ENCODE data around the gene MAPK8IP1.

MAPK8IP1 gene

DNA sequence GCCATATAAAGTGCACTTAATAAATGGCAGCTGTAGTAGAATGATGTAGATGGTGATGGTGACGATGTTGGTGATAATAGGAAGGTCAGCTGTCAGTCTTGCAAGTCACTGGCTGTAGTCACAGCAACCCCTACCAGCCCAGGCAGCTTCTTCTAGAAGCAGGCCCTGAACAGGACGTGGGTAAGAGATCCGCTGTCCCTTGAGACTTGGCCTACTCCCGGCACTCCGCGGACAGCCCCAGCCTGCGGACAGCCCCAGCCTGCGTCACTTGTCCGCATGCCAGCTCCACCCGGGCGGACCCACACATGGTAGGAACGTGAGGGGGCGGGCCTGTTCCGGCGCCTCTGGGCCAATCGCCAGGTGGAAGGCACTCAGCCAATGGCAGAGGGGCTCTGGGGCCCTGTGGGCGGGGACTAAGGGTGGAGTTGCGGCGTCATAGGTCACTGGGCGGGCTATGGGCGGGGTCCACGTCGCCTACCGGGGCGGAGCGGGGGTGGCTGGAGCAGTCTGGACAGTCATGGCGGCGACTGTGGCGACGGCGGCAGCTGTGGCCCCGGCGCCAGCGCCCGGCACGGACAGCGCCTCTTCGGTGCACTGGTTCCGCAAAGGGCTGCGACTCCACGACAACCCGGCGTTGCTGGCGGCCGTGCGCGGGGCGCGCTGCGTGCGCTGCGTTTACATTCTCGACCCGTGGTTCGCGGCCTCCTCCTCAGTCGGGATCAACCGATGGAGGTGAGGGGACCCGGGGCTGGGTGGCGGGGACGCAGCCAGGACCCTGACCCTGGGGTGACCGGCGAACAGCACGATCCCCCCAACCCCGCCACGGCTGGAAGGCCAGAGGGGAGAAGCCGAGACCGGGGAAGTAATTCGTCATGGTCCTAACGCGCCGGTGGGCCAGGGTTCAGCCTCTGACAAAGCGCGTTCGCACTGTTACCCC, 38.2 kb upstream of the MAPK8IP1 start, which contains the start of gene CRY2:
Gene CRY2 (plus strand): TSS at position 502 of the 937 bp plus-strand sequence. CDS start 16 bp downstream, at position 518.
- CTCF ChIA-PET, result interaction anchor here (0.5 to 2.1 kb wide), 5 partner anchors 12 to 120 kb away, joined by 3 to 6 read pairs (median 3); no protein-coding TSS in a partner anchor
- H3K4me3 ChIP-seq (ENCODE audit: control insufficient read depth in 1 of 7, extremely low read depth in 1 of 7, insufficient read depth in 4 of 7, low read depth in 2 of 7, low read length in 6 of 7), result peak within 1 kb of the TSS; percentile 71 to 94 (median 87)
- peak; percentile 95 to 96 (median 96) for DNase-seq
- POLR2A ChIA-PET, result interaction anchor here (0.5 kb wide), 1 partner anchor 131 kb away, joined by 6 read pairs; no protein-coding TSS in a partner anchor
- 0% methylated on average over 67 of the region's 75 CpGs for WGBS (ENCODE audit: insufficient coverage)
- no peaks in the 10 kb centered on the region for H3K9me3 ChIP-seq (ENCODE audit: control extremely low read depth in 1 of 5, control insufficient read depth in 4 of 5, insufficient read depth in 2 of 5, low read depth in 1 of 5, low read length in 4 of 5)
- peak within 1 kb of the TSS; percentile 69 to 88 for H3K27ac ChIP-seq (ENCODE audit: insufficient read depth in 1 of 2, low read depth in 1 of 2, low read length in 2 of 2, poor library complexity in 1 of 2, severe bottlenecking in 2 of 2)
- H3K4me1 ChIP-seq (ENCODE audit: control extremely low read depth in 1 of 4, control insufficient read depth in 4 of 4, insufficient read depth in 4 of 4, low read length in 3 of 4), result peaks cover 3 to 26% (median 17%) of the 10 kb centered on the region in 4 experiments
- peaks cover 0 to 4% (median 0%) of the 10 kb centered on the region in 4 experiments for H3K36me3 ChIP-seq (ENCODE audit: control insufficient read depth in 4 of 4, insufficient read depth in 4 of 4, low read length in 3 of 4)
- H3K27me3 ChIP-seq (replicated peaks in 2 of 5; ENCODE audit: control insufficient read depth in 4 of 5, insufficient read depth in 5 of 5, low read length in 4 of 5), result no peaks in the 10 kb centered on the region

DNA sequence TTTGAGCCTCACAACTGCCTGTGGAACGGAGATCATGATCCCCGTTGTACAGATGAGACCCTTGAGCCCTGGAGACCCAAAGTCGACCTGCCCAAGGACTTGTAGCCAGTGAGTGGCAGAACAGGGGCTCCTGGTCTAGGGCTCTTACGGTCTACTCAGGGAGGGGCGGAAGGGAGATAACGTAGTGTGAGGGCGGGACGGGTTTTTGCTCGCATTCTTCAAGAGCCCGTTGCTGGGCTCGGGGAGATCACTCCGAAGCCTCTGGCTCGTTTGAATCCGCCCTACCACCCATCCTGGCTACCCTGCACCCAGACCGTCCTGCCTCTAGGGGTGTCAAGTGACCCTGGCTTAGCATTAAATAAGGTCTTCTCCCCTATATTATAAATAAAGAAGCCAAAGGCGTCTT, 37.5 kb upstream of the MAPK8IP1 start:
- DNase-seq, result peak; percentile 51 to 74 (median 68)
- Histone ChIP-seq H3K4me3 (ENCODE audit: control insufficient read depth in 1 of 7, extremely low read depth in 1 of 7, insufficient read depth in 4 of 7, low read depth in 2 of 7, low read length in 6 of 7) (peak overlapping the region; percentile 71 to 94 (median 87)), H3K4me1 (ENCODE audit: control extremely low read depth in 1 of 4, control insufficient read depth in 4 of 4, insufficient read depth in 4 of 4, low read length in 3 of 4) (peaks cover 3 to 26% (median 17%) of the 10 kb centered on the region in 4 experiments), H3K27ac (ENCODE audit: insufficient read depth in 1 of 2, low read depth in 1 of 2, low read length in 2 of 2, poor library complexity in 1 of 2, severe bottlenecking in 2 of 2) (peak overlapping the region; percentile 69 to 88), H3K27me3 (replicated peaks in 2 of 5; ENCODE audit: control insufficient read depth in 4 of 5, insufficient read depth in 5 of 5, low read length in 4 of 5) (no peaks in the 10 kb centered on the region), H3K36me3 (ENCODE audit: control insufficient read depth in 4 of 4, insufficient read depth in 4 of 4, low read length in 3 of 4) (peaks cover 0 to 4% (median 0%) of the 10 kb centered on the region in 4 experiments), H3K9me3 (ENCODE audit: control extremely low read depth in 1 of 5, control insufficient read depth in 4 of 5, insufficient read depth in 2 of 5, low read depth in 1 of 5, low read length in 4 of 5) (no peaks in the 10 kb centered on the region)
- 1% methylated on average over 15 of the region's 16 CpGs for WGBS (ENCODE audit: insufficient coverage)
- POLR2A ChIA-PET, result no interaction called here
- CTCF ChIA-PET, result no interaction called here

DNA sequence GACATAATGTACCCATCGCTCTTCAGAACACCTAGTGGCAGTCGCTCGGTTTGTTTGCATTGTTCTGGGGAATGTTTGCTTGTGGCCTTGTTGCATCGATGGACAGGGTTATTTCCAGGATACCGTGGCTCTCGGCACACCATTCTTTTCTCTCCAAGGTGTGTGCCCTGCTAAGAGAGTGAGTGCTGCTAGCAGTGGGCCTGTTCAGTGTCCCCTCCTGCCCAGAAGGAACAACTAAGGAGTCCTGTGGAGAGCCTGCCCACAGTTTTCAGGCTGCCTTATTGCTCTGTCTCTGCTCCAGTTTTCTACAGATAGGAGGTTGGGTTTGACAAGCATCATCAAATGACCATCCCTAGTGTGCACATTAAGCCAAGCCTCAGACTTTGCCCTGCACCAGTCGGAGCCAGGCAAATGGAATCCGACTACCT, 36.8 kb upstream of the MAPK8IP1 start:
- Histone ChIP-seq H3K9me3 (ENCODE audit: control extremely low read depth in 1 of 5, control insufficient read depth in 4 of 5, insufficient read depth in 2 of 5, low read depth in 1 of 5, low read length in 4 of 5) (no peaks in the 10 kb centered on the region), H3K4me3 (ENCODE audit: control insufficient read depth in 1 of 7, extremely low read depth in 1 of 7, insufficient read depth in 4 of 7, low read depth in 2 of 7, low read length in 6 of 7) (peak overlapping the region in 4 of 7 experiments; percentile 87 to 94 (median 92)), H3K36me3 (ENCODE audit: control insufficient read depth in 4 of 4, insufficient read depth in 4 of 4, low read length in 3 of 4) (peaks cover 0 to 4% (median 0%) of the 10 kb centered on the region in 4 experiments), H3K27ac (ENCODE audit: insufficient read depth in 1 of 2, low read depth in 1 of 2, low read length in 2 of 2, poor library complexity in 1 of 2, severe bottlenecking in 2 of 2) (no peak overlapping the region), H3K27me3 (replicated peaks in 2 of 5; ENCODE audit: control insufficient read depth in 4 of 5, insufficient read depth in 5 of 5, low read length in 4 of 5) (no peaks in the 10 kb centered on the region), H3K4me1 (ENCODE audit: control extremely low read depth in 1 of 4, control insufficient read depth in 4 of 4, insufficient read depth in 4 of 4, low read length in 3 of 4) (peaks cover 0 to 21% (median 15%) of the 10 kb centered on the region in 4 experiments)
- ChIA-PET CTCF (no interaction called here), POLR2A (no interaction called here)
- 100% methylated on average over 1 of the region's 8 CpGs for WGBS (ENCODE audit: insufficient coverage)
- no peak for DNase-seq

DNA sequence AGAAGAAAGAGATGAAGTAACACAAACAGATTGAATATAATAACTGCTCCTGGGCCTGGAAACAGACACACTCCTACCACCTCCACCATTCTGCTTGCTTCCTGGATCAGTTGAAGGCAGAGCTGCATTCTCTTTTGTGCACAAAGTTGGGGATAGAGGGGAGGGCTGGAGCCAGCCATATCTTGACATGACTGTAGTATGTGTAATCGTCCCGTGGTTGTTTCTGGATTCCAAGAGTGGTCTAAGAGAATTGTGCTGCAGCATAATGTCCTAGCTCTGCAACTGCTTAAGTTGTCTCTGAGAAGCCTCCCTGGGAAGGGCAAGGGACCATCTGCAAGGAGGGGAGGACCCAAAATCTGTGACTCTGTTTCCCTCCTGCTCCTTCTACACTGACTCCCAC, 35.0 kb upstream of the MAPK8IP1 start:
- CTCF ChIA-PET, result interaction anchor here (1.0 to 1.2 kb wide), 2 partner anchors 21 to 23 kb away, joined by 3 read pairs; no protein-coding TSS in a partner anchor
- no peaks in the 10 kb centered on the region for H3K9me3 ChIP-seq (ENCODE audit: control extremely low read depth in 1 of 5, control insufficient read depth in 4 of 5, insufficient read depth in 2 of 5, low read depth in 1 of 5, low read length in 4 of 5)
- POLR2A ChIA-PET, result interaction anchor here (1.0 kb wide), 1 partner anchor 45 kb away, joined by 5 read pairs; no protein-coding TSS in a partner anchor
- H3K27me3 ChIP-seq (replicated peaks in 2 of 5; ENCODE audit: control insufficient read depth in 4 of 5, insufficient read depth in 5 of 5, low read length in 4 of 5), result no peaks in the 10 kb centered on the region
- H3K4me3 ChIP-seq (ENCODE audit: control insufficient read depth in 1 of 7, extremely low read depth in 1 of 7, insufficient read depth in 4 of 7, low read depth in 2 of 7, low read length in 6 of 7), result no peak overlapping the region
- H3K36me3 ChIP-seq (ENCODE audit: control insufficient read depth in 4 of 4, insufficient read depth in 4 of 4, low read length in 3 of 4), result peaks cover 0 to 8% (median 2%) of the 10 kb centered on the region in 4 experiments
- DNase-seq, result no peak
- H3K27ac ChIP-seq (ENCODE audit: insufficient read depth in 1 of 2, low read depth in 1 of 2, low read length in 2 of 2, poor library complexity in 1 of 2, severe bottlenecking in 2 of 2), result no peak overlapping the region
- H3K4me1 ChIP-seq (ENCODE audit: control extremely low read depth in 1 of 4, control insufficient read depth in 4 of 4, insufficient read depth in 4 of 4, low read length in 3 of 4), result peaks cover 0 to 20% (median 15%) of the 10 kb centered on the region in 4 experiments
- WGBS (ENCODE audit: insufficient coverage), result 94% methylated on average over 2 of the region's 2 CpGs

DNA sequence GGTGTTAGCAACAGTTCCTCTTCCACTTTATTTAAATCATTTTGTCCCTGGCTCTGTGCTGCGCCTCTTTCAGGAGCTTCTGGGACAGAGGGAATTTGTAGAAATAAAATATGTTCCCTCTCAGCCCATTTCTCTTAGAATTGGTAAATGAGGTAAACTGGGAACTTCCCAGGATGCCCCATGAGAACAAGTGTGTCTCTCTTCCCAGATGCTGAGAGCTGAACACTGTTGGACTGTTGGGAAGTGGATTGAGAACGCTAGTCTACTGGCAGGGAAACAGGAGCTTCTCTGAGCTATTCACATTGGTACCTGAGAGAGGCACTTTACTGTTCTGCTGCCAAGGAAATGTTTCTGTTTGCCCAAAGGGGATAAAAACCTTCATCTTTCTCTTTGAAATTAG, 34.2 kb upstream of the MAPK8IP1 start:
- no peak for DNase-seq
- H3K9me3 ChIP-seq (ENCODE audit: control extremely low read depth in 1 of 5, control insufficient read depth in 4 of 5, insufficient read depth in 2 of 5, low read depth in 1 of 5, low read length in 4 of 5), result no peaks in the 10 kb centered on the region
- CTCF ChIA-PET, result interaction anchor here (0.6 to 1.3 kb wide), 5 partner anchors 8 to 93 kb away, joined by 3 read pairs; no protein-coding TSS in a partner anchor
- peaks cover 0 to 20% (median 15%) of the 10 kb centered on the region in 4 experiments for H3K4me1 ChIP-seq (ENCODE audit: control extremely low read depth in 1 of 4, control insufficient read depth in 4 of 4, insufficient read depth in 4 of 4, low read length in 3 of 4)
- peaks cover 1 to 15% (median 8%) of the 10 kb centered on the region in 4 experiments for H3K36me3 ChIP-seq (ENCODE audit: control insufficient read depth in 4 of 4, insufficient read depth in 4 of 4, low read length in 3 of 4)
- H3K27me3 ChIP-seq (replicated peaks in 2 of 5; ENCODE audit: control insufficient read depth in 4 of 5, insufficient read depth in 5 of 5, low read length in 4 of 5), result no peaks in the 10 kb centered on the region
- no CpG with 5 or more reads among the region's 2 CpGs for WGBS (ENCODE audit: insufficient coverage)
- H3K4me3 ChIP-seq (ENCODE audit: control insufficient read depth in 1 of 7, extremely low read depth in 1 of 7, insufficient read depth in 4 of 7, low read depth in 2 of 7, low read length in 6 of 7), result no peak overlapping the region
- no peak overlapping the region for H3K27ac ChIP-seq (ENCODE audit: insufficient read depth in 1 of 2, low read depth in 1 of 2, low read length in 2 of 2, poor library complexity in 1 of 2, severe bottlenecking in 2 of 2)
- POLR2A ChIA-PET, result no interaction called here

DNA sequence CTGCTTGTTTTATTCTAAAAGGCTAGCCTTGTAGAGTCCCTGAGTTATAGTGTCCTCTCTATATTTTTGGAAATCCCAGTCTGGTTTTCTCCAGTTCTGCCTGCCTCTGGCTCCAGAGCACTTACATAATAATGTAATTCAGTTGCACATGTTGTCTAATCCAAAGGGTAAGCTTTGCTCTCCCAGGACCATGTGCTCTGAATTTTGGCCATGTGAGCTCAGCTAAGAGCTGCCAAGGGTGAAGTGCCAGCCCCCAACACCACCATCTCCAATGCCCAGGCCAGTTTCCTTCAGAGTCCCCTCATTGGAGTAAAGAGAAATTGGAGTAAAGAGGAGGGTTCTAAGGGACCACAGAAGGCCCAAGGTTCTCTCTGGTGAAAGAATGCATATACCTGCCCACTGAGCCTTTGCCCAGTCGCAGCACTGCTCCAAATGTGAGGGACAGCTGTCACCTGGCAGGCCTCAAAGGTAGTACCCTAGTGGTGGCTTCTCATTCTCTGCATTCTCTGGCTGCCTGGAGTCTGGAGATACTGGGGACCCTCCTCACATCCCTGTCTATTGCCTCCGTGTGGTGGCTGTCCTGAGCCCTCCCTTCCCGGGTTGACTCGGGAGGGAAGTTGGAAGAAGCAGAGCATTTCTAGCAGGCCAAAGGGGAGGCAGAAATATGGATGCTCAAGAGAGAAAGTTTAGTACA, 33.3 kb upstream of the MAPK8IP1 start:
- Histone ChIP-seq H3K27me3 (replicated peaks in 2 of 5; ENCODE audit: control insufficient read depth in 4 of 5, insufficient read depth in 5 of 5, low read length in 4 of 5) (no peaks in the 10 kb centered on the region), H3K4me1 (ENCODE audit: control extremely low read depth in 1 of 4, control insufficient read depth in 4 of 4, insufficient read depth in 4 of 4, low read length in 3 of 4) (peaks cover 0 to 14% (median 10%) of the 10 kb centered on the region in 4 experiments), H3K4me3 (ENCODE audit: control insufficient read depth in 1 of 7, extremely low read depth in 1 of 7, insufficient read depth in 4 of 7, low read depth in 2 of 7, low read length in 6 of 7) (no peak overlapping the region), H3K36me3 (ENCODE audit: control insufficient read depth in 4 of 4, insufficient read depth in 4 of 4, low read length in 3 of 4) (peaks cover 4 to 21% (median 14%) of the 10 kb centered on the region in 4 experiments), H3K27ac (ENCODE audit: insufficient read depth in 1 of 2, low read depth in 1 of 2, low read length in 2 of 2, poor library complexity in 1 of 2, severe bottlenecking in 2 of 2) (no peak overlapping the region), H3K9me3 (ENCODE audit: control extremely low read depth in 1 of 5, control insufficient read depth in 4 of 5, insufficient read depth in 2 of 5, low read depth in 1 of 5, low read length in 4 of 5) (no peaks in the 10 kb centered on the region)
- no peak for DNase-seq
- ChIA-PET POLR2A (no interaction called here), CTCF (interaction anchor here (1.0 to 1.3 kb wide), 3 partner anchors 8 to 12 kb away, joined by 3 read pairs; no protein-coding TSS in a partner anchor)
- 96% methylated on average over 3 of the region's 4 CpGs for WGBS (ENCODE audit: insufficient coverage)
